HG02763 (cell line): ENCODE data around the gene TNIP1.

ENCODE experiments used
- ATAC-seq: cut with Tn5 transposase; IDR thresholded peaks from one replicate; pipeline ENCODE4 v1.9.1; 2021; ENCODE audit warnings: mild to moderate bottlenecking, moderate library complexity; ENCODE audit not compliant: unreplicated experiment

The TNIP1 gene

DNA sequence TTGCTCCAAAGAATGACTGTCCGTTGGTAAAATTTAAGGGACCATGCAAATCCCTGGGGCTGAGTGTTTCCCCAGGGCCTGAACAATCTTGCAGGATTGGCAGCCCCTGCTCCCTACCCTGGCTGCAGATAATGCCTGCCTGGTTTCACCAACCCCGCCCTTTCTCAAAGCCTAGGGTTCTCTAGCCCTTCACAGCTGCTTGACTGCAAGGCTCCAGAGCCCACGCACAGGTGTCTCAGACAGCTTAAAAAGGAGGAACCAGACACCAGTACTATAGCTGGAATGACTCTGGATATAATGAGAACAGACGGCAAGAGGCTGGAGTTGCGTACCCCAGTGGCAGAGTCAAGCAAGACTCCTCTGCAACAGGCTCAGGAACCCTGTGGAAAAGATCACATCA is 25.2 kb upstream of the TNIP1 start:
- ATAC-seq: no peak

DNA sequence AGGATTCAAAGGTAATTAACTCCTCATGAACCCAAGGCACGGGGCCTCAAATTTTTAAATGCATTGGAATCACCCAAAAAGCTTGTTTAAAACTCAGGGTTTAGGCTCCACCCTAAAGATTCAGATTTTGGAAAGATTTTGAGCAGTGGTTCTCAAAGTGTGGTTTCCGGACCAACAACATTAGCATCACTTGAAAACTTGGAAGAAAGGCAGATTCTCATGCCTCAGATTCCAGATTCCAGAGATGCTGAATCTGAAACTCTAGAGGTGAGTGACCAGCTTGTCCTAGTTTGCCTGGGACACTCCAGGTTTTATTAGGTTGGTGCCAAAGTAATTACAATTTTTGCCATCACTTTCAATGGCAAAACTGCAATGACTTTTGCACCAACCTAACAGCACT is 24.7 kb upstream of the TNIP1 start:
- no peak for ATAC-seq

DNA sequence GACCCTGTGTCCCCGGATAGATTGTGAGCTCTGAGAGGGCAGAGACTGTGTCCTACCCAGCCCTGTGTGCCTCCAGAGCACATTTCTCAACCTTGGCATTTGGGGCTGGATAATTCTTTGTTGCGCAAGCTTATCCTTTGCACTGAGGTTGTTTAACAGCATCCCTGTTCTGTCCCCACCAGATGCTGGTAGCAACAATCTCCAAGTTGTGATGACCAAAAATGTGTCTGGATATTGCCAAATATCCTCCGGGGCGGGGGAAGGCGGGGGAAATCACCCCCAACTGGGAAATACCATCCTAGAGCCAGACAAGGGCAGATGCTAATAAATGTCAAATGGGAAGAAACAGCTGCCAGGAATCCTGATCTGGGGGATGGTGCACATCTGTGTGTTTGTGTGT is 24.0 kb upstream of the TNIP1 start:
- no peak for ATAC-seq

DNA sequence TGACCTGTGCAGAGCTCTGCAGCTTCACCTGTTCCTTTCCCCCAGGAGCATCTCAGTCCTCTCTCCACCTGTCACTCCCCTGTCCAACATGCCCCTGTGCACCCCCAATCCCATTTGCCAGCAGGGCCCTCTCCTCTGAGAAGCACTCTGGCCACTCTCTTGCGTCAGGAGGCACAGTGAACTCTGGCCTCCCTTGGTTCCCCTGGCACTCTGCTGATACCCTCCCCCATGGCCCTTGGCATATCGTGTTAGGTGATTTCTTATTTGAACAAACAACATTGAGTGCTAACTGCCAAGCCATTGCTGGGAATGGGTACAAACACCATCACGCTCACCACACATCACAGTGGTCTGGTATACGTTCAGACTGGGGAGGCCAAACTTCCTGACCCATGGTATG is 20.9 kb upstream of the TNIP1 start:
- no peak for ATAC-seq

DNA sequence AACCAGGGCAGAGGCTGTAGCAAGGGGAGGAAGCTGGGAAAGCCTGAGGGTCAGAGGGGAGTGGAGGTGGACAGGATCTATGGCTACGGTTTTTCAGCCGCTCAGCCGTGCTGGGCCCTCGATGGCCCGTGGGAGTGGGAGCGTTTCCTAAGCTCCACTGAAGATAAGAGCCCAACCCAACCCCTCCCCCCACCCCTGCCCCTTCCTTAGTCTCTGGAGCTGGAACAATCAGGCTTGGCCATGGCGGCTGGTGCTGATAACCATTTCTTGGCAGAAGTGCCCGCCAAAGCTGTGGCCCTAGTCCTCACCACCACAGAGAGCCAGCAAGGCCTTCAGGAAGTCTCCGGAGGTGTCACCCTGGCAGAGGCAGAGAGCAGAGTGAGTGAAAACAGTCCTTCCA is 20.3 kb upstream of the TNIP1 start:
- ATAC-seq: no peak

DNA sequence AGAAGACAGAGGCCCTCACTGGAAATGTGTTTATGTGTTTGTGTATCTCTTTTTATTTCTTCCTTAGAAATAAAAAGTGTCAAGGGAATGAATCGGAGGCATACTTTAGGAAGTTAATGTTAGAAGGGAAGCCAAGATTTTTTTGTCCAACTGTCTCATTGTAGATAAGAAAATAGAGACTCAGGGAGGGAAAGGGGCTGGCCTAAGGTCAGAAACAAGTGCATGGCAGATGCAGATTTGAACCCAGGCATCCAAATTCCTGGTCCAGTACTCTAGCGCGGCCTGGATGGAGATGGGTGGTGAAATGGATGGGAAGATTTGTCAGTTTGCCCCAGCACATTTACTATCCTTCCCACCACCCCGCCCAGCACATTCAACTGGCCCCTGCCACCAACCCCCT is 19.8 kb upstream of the TNIP1 start:
- ATAC-seq: no peak

DNA sequence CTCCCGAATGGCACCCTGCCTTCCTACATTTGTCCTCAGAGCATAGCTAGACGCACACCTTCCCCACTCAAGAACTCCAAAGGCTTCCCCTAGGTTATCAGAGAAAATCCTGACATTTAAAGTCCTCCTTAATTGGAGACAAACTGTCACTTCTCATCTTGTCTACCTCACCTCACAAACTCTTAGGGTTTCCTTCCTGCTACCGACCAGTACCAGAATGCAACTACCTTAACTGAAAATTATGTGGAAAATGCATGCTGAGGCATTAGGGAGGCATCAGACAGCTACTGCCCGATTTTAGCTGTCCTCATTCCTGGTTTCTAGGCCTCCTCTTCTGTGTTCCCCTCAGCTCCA is 17.9 kb upstream of the TNIP1 start:
- no peak for ATAC-seq

DNA sequence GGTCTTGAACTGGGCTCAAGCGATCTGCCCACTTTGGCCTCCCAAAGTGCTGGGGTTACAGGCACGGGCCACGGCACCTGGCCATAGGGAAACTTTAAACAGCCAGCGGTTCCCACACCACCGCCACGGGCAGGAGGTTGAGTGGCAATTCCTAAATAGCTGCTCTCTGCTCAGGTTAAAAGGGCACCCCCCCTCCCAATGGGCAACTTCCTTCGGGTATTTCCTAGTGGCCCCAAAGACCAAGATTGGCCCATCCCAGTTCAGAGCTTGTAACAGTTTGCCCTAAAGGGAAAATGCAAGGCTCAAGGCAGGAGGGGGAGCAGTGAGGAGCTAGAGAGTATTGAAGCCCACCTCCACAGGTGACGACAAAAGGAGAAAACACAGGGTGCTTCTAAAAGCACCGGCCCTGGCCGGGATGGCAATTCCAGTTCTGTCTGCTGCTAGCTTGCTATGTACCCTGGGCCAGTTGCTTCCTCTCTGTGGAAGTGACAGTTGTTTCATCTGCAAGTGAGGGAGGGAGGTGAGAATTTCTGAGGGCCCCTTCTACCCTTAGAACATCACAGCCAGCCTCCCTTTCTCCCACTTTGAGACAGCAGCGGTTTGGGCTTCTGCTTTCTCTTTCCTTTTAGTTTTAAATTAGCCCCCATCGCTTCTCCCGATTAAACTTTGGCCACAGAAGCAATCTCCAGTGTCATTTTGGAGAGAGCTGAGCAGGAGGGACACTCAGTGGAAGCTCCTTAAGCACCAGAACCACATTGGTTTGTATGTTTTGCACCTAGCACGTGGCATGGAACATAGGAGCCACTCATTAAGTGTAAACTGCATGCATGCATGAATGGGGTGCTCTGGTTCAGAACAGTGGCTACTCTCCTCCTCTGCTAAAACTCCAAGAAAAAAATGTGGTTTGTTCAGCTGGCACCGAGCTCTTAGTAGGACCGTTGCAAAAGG is 17.3 kb upstream of the TNIP1 start:
- ATAC-seq: peak; percentile 38

DNA sequence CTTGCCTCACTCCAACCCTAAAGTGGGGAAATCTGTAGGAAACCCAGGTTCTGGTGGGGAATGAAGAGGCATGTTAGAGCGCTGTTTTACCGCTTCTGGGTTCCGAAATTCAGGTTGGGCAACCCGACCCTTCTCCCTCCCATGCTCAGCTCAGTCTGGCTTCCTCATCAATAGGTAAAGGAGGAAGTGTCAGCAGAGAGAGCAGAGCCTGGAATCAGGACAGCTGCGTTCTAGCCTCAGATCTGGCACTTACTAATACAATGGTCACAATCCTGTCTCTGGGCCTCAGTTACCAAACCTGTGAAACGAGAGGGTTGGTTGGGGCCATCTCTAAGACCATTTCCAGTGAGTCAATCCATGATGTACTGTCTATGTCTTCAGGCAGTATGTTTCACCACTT is 16.2 kb upstream of the TNIP1 start:
- no peak for ATAC-seq

DNA sequence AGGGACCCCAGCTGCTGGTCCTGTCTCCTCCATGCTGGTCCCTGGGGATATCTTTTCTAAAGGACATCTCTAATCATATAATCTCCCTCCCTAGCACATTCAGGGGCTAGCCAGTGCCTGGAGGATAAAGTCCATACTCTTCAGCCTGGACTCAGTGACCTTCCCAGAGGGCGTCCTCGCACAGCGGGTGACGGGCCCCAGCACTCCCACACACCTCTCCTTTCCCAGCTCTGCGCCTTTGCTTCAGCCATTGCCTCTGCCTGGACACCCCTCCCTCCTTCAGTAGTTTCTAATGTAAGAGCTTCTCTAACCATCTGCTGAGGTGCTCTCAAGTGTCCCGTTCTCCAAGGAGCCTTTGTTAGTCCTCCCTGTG is 15.2 kb upstream of the TNIP1 start:
- ATAC-seq: no peak

DNA sequence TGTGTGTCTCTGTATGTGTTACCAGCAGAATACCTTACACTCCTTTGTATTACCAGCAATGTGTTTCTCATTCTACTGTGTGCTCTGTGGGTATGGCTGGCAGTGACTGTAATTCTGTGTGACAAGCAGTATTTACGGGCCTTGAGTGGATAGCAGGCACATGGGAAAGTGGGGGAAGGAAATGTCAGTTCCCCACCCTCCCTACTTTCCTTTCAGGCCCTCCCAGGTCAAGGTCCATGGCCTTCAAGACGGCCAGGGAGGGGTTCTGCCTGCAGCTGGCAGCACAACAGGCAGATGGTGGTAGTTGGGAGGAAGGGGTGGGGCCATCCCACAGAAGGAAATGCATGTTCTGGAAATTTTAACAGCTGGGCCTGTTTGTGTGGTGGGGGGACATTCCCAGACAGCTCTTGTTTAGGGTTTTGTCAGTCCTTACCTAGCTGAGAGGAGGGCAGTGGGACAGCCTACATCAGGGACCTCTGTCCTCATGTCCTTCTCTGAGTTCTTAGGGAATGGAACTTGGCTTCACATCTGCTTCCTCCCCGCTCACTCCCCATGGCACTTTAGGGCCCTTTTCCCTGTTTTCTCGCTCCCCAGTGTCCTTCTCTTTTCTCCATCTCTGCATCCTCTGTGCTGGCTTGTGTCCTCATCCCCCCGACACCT is 14.6 kb upstream of the TNIP1 start:
- no peak for ATAC-seq

DNA sequence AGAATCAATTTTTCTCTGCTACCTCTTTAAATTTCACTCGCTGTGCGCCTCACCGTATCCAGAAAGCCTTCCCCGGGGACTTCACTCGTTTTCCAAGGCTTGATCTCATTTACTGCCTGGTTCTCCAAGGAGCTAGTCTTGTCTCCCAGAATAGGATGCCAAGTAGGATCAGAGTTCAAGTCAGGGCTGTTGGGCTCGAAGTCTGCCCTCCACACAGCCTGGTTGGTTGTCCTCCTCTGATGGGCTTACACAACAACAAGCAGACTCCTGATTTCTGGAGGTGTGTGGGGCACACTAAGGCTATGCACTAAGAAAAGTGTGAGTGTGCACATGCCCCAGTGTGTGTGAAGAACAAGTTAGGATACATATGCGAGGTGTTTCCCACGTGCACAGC is 14.0 kb upstream of the TNIP1 start:
- ATAC-seq: no peak

DNA sequence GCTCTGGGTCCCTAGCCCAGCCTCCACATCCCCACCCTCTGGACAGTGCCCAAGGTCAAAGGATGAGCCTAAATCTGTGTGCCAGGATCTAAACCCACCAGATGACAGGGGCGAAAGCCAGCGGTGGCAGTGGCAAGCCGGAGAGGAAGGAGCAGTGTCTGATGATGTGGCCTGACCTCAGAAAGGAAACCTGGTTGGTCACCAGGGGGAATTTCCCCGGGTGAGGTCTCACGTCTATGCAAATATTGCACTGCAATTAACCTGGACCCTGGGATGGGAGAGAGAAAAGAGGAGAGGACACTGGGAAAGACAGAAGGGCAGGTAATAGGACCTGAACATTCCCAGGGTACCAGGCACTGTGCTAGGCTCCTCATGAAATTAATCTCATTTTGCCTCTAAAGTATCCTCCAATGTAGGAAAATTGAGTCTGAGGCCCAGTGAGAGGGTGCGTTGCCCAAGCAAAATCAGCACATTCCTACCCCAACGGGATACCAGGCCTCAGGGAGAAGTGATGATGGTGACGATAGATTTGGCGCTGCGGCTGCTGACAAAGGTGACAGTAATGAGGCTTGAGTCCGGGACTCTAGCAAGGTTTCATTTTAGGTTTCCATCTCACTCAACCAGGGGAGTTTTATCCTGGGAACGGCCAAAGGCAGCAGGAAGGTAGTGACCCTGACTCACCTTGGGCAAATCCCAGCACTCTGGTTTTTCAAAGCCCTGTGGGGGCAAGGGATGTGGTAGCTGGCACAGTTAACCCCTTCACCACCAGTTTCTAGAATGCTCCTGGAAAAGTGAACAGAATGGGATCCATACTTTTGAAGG is 13.4 kb upstream of the TNIP1 start:
- ATAC-seq: peak; percentile 71

DNA sequence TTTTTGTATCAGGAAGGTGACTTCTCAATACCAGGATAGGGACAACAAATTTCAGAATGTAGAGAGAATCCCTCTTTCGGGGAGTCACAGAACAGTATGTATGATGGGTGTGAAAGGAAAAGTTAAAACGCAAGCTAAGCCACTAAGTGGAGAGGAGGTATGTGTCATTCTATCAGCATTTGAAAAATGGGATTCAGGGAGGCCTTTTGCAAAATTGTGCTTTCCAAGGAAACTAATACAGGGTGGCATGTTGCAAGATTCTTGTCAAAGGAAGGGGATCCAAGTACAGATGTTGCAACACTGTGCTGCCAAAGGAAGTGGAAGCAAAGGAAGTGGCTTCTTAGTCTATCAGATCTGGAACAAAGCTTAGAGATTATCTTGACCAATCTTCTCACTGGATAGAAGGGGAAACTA is 12.6 kb upstream of the TNIP1 start:
- no peak for ATAC-seq

DNA sequence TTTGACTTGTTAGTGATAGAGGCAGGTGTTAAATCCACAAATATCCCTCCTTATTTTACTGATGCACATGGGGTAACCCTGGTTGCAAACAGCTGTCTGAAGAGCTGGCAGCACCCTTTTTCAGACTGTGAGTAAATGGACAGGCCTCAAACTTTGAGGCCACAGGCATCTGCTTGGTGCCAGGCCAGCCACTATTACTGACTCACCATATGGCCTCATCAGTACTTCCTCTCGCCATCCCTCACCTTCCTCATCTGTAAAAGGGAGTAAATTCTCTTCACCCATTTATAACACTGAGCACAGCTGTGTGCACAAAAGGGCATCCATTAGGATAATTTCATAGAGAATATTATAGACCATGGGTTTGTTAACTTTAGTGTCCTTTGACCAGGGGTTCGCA is 11.9 kb upstream of the TNIP1 start:
- ATAC-seq: no peak

DNA sequence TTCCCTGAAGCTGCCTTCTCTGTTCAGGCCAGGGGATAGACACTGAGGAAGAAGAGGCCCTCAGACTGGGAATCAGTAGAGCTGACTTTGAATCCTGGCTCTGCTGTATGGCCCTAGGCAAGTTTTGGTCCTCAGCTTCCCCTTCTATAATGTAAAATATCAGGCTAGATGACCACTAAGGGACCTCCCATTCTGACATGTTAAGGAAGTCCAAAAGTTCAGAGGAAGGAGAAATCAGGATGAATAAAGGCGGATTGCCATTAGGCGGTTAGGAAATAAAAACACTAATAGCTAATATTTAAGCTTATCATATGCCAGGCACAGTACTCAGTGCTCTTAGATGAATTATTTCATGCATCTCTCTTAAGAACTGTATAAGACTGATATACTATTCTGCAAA is 8.9 kb upstream of the TNIP1 start:
- ATAC-seq: no peak

DNA sequence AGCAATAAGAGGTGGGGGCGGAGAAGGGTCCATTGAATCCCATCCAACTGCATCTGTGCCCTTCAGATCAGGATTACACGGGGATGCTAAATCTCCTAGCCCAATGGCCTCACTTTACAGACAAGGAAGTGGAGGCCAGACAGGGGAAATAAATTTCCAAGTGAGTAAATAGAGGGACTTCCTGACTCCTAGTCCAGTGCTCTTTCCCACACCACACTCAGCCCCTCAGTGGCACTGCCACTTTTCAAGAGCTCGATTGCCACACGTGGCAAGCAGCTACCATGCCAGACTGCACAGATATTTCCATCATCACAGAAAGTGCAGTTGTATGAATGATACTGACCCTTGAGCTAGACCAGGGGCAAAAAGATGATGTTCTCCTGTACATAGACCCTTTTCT is 8.2 kb upstream of the TNIP1 start:
- ATAC-seq: no peak

DNA sequence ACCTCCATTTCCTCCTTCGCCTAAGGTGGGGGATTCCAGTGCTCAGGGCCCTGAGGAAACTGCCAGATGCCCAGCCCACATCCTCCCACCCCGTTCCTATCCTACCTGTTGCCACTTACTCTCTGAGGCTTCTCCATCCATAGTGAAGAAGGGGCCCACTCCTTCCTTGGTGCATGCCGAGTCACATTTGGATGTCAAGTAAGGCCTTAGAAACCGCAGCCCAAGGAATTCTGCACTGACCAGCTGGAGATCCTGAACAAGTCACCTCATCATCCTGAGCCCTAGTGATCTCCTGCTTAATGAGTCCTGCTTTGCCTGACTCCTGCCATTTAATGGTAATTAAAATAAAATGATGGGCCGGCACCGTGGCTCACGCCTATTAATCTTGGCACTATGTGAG is 6.7 kb upstream of the TNIP1 start:
- no peak for ATAC-seq

DNA sequence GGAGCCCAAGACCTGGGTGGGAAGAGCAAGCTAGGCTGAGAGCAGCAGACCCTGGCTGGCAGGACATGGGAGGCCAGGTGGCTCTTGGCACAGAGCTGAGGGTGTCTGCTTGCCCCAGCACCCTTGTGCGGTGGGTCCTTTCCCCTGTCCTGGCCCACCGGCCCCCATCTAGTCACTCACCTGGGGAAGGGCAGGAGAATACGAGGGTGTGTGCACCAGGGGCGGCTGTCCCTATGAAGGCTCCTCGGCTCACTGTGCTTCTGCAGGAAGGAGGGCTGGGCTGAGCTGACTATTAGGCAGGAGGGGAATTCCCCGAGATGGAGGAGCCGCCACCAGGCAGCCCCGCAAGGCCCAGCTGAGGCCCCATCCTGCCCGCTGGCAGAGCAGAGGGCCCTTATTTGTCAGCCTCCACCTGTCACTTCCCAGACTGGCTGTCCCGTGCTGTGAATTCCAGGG is 6.1 kb upstream of the TNIP1 start:
- peak; percentile 62 for ATAC-seq

DNA sequence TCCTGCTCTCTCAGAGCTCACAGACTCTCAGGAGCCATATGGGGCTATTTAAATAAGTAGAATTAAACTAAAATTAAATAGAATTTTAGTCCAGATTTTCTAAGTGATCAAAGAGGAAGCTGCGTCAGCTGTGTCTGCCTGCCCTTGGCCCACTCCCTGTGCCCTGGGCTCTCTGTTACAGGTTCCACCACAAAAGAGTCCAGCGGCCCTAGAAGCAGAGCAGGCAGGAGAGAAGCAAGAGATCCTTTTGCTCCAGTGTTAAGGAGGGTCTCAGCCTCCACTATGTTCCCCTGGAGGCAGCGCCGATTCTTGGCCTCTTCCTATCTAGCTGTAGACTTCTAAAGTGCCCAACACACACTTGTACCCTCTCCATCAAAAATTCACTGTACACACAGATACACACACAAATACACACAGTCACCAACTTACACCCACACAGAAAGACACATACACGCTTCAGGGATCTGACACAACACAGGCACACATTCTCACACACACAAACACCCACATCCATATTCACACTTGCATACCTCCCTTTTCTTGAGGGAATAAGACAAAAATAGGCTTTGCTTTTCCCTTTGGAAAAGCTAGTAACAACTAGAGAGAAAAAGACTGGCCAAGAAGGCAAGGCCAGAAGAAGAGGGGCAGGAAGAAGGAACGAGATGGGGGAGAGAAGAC is 5.5 kb upstream of the TNIP1 start:
- no peak for ATAC-seq

DNA sequence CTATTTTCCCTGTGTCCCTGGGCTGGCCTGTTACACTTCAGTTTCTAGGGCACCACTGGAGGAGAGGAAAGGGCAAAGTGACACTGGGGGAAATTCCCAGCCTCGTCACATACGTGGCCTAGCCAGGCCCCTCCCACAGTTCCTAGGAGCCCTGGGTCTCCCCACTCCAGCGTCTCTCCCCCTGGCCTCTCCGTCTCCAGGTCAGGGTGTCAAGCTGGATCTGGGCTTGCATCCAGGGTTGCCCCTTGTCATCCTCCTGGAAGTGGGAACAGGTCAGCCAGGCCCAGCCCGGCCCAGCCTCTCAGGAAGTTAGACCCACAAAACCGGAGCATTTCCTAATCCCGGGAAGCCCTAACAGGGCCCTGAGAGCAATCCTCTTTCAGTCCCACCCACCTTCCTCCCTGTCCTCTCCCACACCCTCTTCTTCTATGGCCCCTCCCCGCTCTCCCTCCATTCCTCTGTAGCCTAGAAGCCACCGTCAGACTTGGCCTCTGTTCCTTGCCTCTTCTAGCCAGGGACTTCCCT is 4.7 kb upstream of the TNIP1 start:
- no peak for ATAC-seq
